HG03571 (cell line): Measurements from ENCODE around the gene DDIAS.
"Not testable (repeated sequence)": the region's sequence is repeated elsewhere in the genome, so short reads cannot be mapped to it uniquely, and the experiment has no call there.

Experiments
- ATAC-seq: cut with Tn5 transposase; IDR thresholded peaks from one replicate; pipeline ENCODE4 v1.9.1; 2021; ENCODE audit not compliant: unreplicated experiment

The DDIAS gene

GRCh38 chr11:82901165-82901921 is at the start of gene DDIAS:
Gene DDIAS, plus strand, starts transcription at chr11:82901736. Its CDS starts 13,003 bp downstream, at chr11:82914739.
- ATAC-seq: peak; percentile 70

- ATAC-seq: no peak
Observed at GRCh38 chr11:82854242-82854641, 47.3 kb upstream of the DDIAS start.

GRCh38 chr11:82854916-82855315 is 46.6 kb upstream of the DDIAS start:
- ATAC-seq: not testable (repeated sequence)

GRCh38 chr11:82855616-82856015 is 45.9 kb upstream of the DDIAS start:
- no peak for ATAC-seq

GRCh38 chr11:82857145-82857544 is 44.4 kb upstream of the DDIAS start:
- no peak for ATAC-seq

GRCh38 chr11:82858133-82858532 is 43.4 kb upstream of the DDIAS start:
- no peak for ATAC-seq

- no peak for ATAC-seq
Observed at GRCh38 chr11:82858556-82859091, 42.9 kb upstream of the DDIAS start.

GRCh38 chr11:82859750-82860149 is 41.8 kb upstream of the DDIAS start:
- ATAC-seq: no peak

GRCh38 chr11:82862379-82862778 is 39.2 kb upstream of the DDIAS start:
- ATAC-seq: no peak

- ATAC-seq: no peak
Observed at GRCh38 chr11:82863209-82863608, 38.3 kb upstream of the DDIAS start.

- ATAC-seq: no peak
Observed at GRCh38 chr11:82864268-82864667, 37.3 kb upstream of the DDIAS start.

- ATAC-seq: no peak
Observed at GRCh38 chr11:82865841-82866240, 35.7 kb upstream of the DDIAS start.

- ATAC-seq: no peak
Observed at GRCh38 chr11:82867495-82868082, 33.9 kb upstream of the DDIAS start.

- ATAC-seq: no peak
Observed at GRCh38 chr11:82869657-82870056, 31.9 kb upstream of the DDIAS start.

- no peak for ATAC-seq
Observed at GRCh38 chr11:82871646-82872045, 29.9 kb upstream of the DDIAS start.

- ATAC-seq: no peak
Observed at GRCh38 chr11:82872377-82873150, 29.0 kb upstream of the DDIAS start.

GRCh38 chr11:82873919-82874333 is 27.6 kb upstream of the DDIAS start:
- ATAC-seq: no peak

- ATAC-seq: no peak
Observed at GRCh38 chr11:82874646-82875523, 26.7 kb upstream of the DDIAS start.

- no peak for ATAC-seq
Observed at GRCh38 chr11:82883853-82884252, 17.7 kb upstream of the DDIAS start.

GRCh38 chr11:82889133-82890001 is 12.2 kb upstream of the DDIAS start:
- no peak for ATAC-seq
